Tibial nerve (tissue), 4 donors: ENCODE data around the gene ZNF366. TPM values are rescaled to one million over a fixed set of nuclear protein-coding genes. Genes with fewer than 3 reads are reported as not detected.

Source experiments
- DNase-seq, 2 donors: peaks; one replicate each; pipeline ENCODE4 v3.0.0-alpha.2; 2019; ENCODE audit warnings: low spot score in 2 of 2
- H3K27ac ChIP-seq, 4 donors: fragments of 200-600 bp; sonication (generic) in 3 of 4; one replicate each; pipeline ENCODE4 v1.5.1; 2017 to 2019; ENCODE audit warnings: mild to moderate bottlenecking in 1 of 4
- H3K27me3 ChIP-seq, 2 donors: fragments of 200-600 bp; sonication (generic) in 1 of 2; one replicate each; pipeline versions ENCODE4 v1.5.1 to v1.6.0; 2017 to 2019
- H3K36me3 ChIP-seq, 3 donors: fragments of 200-600 bp; sonication (generic); one replicate each; pipeline ENCODE4 v1.5.1; 2018 to 2019
- H3K4me1 ChIP-seq, 4 donors: fragments of 200-600 bp; sonication (generic) in 3 of 4; one replicate each; pipeline ENCODE4 v1.5.1; 2017 to 2019
- H3K4me3 ChIP-seq, 4 donors: fragments of 200-600 bp; sonication (generic) in 3 of 4; one replicate each; pipeline ENCODE4 v1.5.1; 2017 to 2019; ENCODE audit warnings: mild to moderate bottlenecking in 1 of 4, moderate library complexity in 1 of 4
- H3K9me3 ChIP-seq, 4 donors: fragments of 200-600 bp; sonication (generic) in 3 of 4; one replicate each; pipeline ENCODE4 v1.5.1; 2017 to 2019
- EP300 ChIP-seq, 2 donors: sonication (generic); formaldehyde crosslinking; IDR thresholded peaks; one replicate each; pipeline ENCODE4 v1.6.1; 2017; ENCODE audit warnings: antibody characterized with exemption in 2 of 2, mild to moderate bottlenecking in 1 of 2
- POLR2A ChIP-seq, 2 donors: fragments of 450-650 bp; IDR thresholded peaks; one replicate each; pipeline ENCODE4 v1.6.1; 2017; ENCODE audit warnings: antibody characterized with exemption in 2 of 2, mild to moderate bottlenecking in 2 of 2, moderate library complexity in 2 of 2
- WGBS, 2 donors: methylation state at CpG; one replicate each; pipeline ENCODE4 v1.1.5; 2018; 5-methylcytosine and 5-hydroxymethylcytosine counted together
- total RNA-seq, 4 donors: library from RNA; depleted of rRNA; stranded (reverse); fragments of >200 nt; gene quantifications; one replicate each; pipeline ENCODE4 v1.1.0, GENCODE V29; 2016
- TF ChIP-seq, protein P1 (sequence below), 5 experiments: fragments of 200-600 bp in 3 of 5; fragments of 450-650 bp in 2 of 5; sonication (generic) in 3 of 5; IDR thresholded peaks; one replicate each; pipeline ENCODE4 v1.5.1; 2016 to 2019; ENCODE audit warnings: antibody characterized with exemption in 5 of 5, mild to moderate bottlenecking in 3 of 5, moderate library complexity in 2 of 5

Gene ZNF366
- total RNA-seq, 4 donors from 2014 or later: 3.3 to 10.6 (median 5.2) TPM

DNA sequence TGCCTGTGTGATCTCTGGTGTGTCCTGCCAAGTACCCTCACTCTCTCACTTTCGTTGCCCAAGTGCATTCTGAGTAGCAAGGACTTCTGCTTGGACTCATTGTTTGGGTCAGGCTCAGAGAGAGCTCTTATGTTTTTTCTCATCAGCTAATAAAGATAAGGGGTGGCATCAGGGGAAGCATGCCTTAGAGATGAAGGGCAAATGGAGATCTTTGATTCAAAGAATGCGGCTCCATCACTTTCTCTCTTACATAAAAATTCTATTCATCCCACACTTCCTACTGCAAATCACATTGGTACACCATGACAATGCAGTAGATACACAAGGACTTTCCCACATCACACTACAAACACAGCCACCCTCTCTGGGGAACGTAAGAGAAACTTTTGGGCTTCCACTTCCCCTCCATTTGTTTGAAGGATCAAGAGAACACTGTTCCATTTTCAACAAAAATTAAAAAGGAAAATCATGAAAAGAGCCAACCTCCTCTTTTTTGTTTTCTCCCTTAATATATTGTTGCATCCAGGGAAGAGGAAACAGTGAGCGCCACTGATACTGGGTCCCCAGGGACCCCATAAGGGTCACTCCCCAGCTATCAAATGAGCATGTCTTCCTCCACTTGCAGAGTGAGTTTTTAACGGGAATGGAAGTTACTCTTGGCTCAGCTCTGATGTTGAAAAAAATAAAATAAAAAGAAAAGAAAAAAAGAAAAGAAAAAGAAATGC, 73.0 kb downstream of the ZNF366 start:
- Histone ChIP-seq H3K4me3 (no peak overlapping the region), H3K9me3 (no peaks in the 10 kb centered on the region), H3K36me3 (no peaks in the 10 kb centered on the region), H3K4me1 (peaks cover 0 to 34% (median 8%) of the 10 kb centered on the region in 4 donors), H3K27ac (peak overlapping the region; percentile 64 to 81 (median 72)), H3K27me3 (no peaks in the 10 kb centered on the region)
- TF ChIP-seq POLR2A (IDR thresholded peaks at IDR 0.05): no peak
- TF ChIP-seq, protein P1, sequence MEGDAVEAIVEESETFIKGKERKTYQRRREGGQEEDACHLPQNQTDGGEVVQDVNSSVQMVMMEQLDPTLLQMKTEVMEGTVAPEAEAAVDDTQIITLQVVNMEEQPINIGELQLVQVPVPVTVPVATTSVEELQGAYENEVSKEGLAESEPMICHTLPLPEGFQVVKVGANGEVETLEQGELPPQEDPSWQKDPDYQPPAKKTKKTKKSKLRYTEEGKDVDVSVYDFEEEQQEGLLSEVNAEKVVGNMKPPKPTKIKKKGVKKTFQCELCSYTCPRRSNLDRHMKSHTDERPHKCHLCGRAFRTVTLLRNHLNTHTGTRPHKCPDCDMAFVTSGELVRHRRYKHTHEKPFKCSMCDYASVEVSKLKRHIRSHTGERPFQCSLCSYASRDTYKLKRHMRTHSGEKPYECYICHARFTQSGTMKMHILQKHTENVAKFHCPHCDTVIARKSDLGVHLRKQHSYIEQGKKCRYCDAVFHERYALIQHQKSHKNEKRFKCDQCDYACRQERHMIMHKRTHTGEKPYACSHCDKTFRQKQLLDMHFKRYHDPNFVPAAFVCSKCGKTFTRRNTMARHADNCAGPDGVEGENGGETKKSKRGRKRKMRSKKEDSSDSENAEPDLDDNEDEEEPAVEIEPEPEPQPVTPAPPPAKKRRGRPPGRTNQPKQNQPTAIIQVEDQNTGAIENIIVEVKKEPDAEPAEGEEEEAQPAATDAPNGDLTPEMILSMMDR (IDR thresholded peaks at IDR 0.05): no peak
- no peak for TF ChIP-seq EP300 (IDR thresholded peaks at IDR 0.05)
- DNase-seq: no peak
- WGBS, 2 donors: 46 to 47% methylated on average over 5 of the region's 5 CpGs

DNA sequence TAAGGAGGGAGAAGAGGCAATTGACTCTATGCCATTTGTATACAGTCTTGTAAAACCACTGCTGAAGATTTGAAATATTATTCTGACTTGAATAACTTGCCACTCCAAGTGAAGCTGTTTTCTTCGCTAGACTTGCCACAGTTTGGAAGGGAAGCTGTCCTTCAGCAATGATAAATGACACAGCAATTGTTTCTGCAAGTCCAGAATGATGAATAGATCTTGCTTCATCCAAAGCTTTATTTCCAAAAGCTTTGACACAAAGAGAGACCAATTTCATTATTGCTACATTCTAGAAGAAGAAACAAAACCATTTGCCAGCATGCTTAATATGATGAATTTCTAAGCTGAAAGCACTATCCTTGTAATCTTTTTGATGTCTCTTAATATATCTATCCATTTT, 73.7 kb downstream of the ZNF366 start:
- DNase-seq: no peak
- Histone ChIP-seq H3K27ac (peak overlapping the region in 3 of 4 donors; percentile 68 to 81 (median 75)), H3K27me3 (no peaks in the 10 kb centered on the region), H3K36me3 (no peaks in the 10 kb centered on the region), H3K4me1 (peaks cover 0 to 36% (median 8%) of the 10 kb centered on the region in 4 donors), H3K9me3 (no peaks in the 10 kb centered on the region), H3K4me3 (no peak overlapping the region)
- TF ChIP-seq, protein P1 (IDR thresholded peaks at IDR 0.05): no peak
- TF ChIP-seq EP300 (IDR thresholded peaks at IDR 0.05) (peak in 1 of 2 donors; percentile 75), POLR2A (IDR thresholded peaks at IDR 0.05) (no peak)
- 37 to 39% methylated on average over 1 of the region's 1 CpG for WGBS, 2 donors

DNA sequence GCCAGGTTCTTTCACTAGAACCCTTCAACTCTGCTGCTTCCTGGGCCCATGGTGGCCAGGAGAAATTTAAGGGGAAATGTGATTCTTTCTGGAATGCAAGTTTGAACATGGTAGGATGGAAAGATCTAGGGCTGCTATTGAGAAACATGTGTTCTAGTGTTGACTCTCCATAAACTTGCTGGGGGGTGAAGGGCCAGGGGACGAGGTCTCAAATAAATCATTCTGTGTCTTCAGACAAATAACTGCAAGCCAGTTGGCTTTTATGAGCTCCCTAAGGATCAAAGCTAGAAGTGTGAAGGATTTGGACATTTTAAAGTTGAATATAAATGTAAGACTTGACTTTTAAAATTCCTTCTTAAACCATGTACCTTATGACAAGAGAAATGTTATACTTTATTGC, 78.5 kb downstream of the ZNF366 start:
- no peak for DNase-seq
- TF ChIP-seq POLR2A (IDR thresholded peaks at IDR 0.05): no peak
- TF ChIP-seq EP300 (IDR thresholded peaks at IDR 0.05): peak in 1 of 2 donors; percentile 42
- TF ChIP-seq, protein P1 (IDR thresholded peaks at IDR 0.05): no peak
- Histone ChIP-seq H3K27ac (peak overlapping the region in 2 of 4 donors; percentile 60 to 72), H3K27me3 (no peaks in the 10 kb centered on the region), H3K36me3 (no peaks in the 10 kb centered on the region), H3K4me3 (no peak overlapping the region), H3K9me3 (no peaks in the 10 kb centered on the region), H3K4me1 (peaks cover 0 to 32% (median 16%) of the 10 kb centered on the region in 4 donors)
- 37 to 38% methylated on average over 1 of the region's 1 CpG for WGBS, 2 donors

DNA sequence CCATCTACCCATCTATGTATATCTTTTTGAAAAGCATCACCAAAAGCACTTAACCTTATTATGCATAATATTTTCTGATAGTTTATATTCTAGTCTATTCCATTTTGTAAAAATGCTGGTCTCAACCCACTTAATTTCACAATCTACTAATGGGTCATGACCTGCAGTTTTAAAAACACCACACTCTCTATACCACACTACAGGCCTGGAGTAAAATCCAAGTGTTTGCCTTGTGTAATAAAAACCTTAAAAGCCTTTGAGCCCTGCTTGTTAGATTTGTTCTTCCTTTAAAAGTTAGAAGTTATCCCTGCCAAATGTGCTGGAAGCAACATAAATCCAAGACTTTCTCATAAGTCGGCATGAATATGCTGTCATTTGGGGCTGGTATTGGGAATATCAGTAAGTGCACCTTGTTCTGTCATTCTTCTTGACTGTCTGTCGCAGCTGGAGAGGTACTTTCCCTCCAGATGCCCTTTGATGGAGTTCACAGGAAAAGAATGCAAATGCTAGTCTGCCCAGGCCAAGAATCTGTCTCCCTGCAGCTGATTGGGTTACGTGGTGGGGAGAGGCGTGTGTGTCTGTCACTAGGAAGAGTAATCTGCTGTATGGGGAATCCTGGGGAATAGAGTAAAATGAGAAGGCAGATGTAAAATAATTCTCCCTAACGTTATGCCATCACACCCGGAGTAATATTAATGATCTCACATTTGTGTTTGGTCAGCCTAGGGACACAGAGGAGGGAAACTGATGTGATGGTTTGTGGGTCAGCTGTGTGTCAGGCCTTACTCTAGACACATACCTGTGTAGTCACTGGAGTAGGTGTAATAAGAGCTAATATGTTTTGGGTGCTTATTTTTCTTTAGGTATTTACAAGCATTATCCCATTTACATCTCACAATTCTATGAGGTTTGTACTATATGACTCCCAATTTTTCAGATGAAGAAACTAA, 79.4 kb downstream of the ZNF366 start:
- Histone ChIP-seq H3K36me3 (no peaks in the 10 kb centered on the region), H3K4me3 (no peak overlapping the region), H3K9me3 (no peaks in the 10 kb centered on the region), H3K27me3 (no peaks in the 10 kb centered on the region), H3K4me1 (peaks cover 0 to 23% (median 12%) of the 10 kb centered on the region in 4 donors), H3K27ac (peak overlapping the region in 3 of 4 donors; percentile 30 to 72 (median 60))
- TF ChIP-seq POLR2A (IDR thresholded peaks at IDR 0.05): no peak
- TF ChIP-seq EP300 (IDR thresholded peaks at IDR 0.05): peak in 1 of 2 donors; percentile 7
- TF ChIP-seq, protein P1 (IDR thresholded peaks at IDR 0.05): no peak
- 30 to 49% methylated on average over 6 of the region's 6 CpGs for WGBS, 2 donors
- DNase-seq: no peak
